Esophagus (tissue), 2 donors: Measurements from ENCODE around the gene PRR23C. TPM values are rescaled to one million over a fixed set of nuclear protein-coding genes. Genes with fewer than 3 reads are reported as not detected.
"Not testable (repeated sequence)": the region's sequence is repeated elsewhere in the genome, so short reads cannot be mapped to it uniquely, and the experiment has no call there.

Experiments
- H3K27ac ChIP-seq, 2 donors: one replicate each; pipeline ENCODE4 v1.5.1; 2013; ENCODE audit warnings: low read depth in 2 of 2, mild to moderate bottlenecking in 2 of 2, inconsistent platforms in 1 of 2, low read length in 1 of 2, moderate library complexity in 1 of 2
- H3K27me3 ChIP-seq, 2 donors: one replicate each; pipeline ENCODE4 v1.6.1; 2013; ENCODE audit warnings: low read length in 2 of 2, control low read depth in 1 of 2, mild to moderate bottlenecking in 1 of 2; ENCODE audit not compliant: insufficient read depth in 2 of 2, control insufficient read depth in 1 of 2
- H3K36me3 ChIP-seq, 2 donors: one replicate each; pipeline ENCODE4 v1.6.1; 2013; ENCODE audit warnings: low read length in 1 of 2; ENCODE audit not compliant: control insufficient read depth in 2 of 2, insufficient read depth in 2 of 2
- H3K4me1 ChIP-seq, 2 donors: one replicate each; pipeline ENCODE4 v1.6.1; 2013; ENCODE audit warnings: low read length in 1 of 2; ENCODE audit not compliant: control insufficient read depth in 2 of 2, insufficient read depth in 2 of 2
- H3K4me3 ChIP-seq, 2 donors: one replicate each; pipeline ENCODE4 v1.5.1; 2013; ENCODE audit warnings: low read length in 2 of 2, mild to moderate bottlenecking in 2 of 2, low read depth in 1 of 2, moderate library complexity in 1 of 2
- H3K9me3 ChIP-seq, 2 donors: one replicate each; pipeline ENCODE4 v1.6.1; 2013; ENCODE audit warnings: mild to moderate bottlenecking in 2 of 2, low read depth in 1 of 2, low read length in 1 of 2, moderate library complexity in 1 of 2; ENCODE audit not compliant: control insufficient read depth in 2 of 2, insufficient read depth in 1 of 2
- WGBS, 2 donors: extraction: QIAGEN DNeasy Blood & Tissue Kit; methylation state at CpG; one replicate each; pipeline ENCODE4 v1.1.7; 2013; 5-methylcytosine and 5-hydroxymethylcytosine counted together
- polyA plus RNA-seq, 2 donors: library from polyadenylated mRNA; stranded (reverse); fragments of 200-250 nt; gene quantifications; one replicate each; pipeline ENCODE4 v1.2.3, GENCODE V29; 2013
- donor health status: healthy with polysubstance abuse.
- donor health status: Bipolar disorder and iron deficiency.

Gene PRR23C
- polyA plus RNA-seq, 2 donors: not detected

GRCh38 chr3:139043554-139044365 is 932 bp downstream of the PRR23C start:
- no peaks in the 10 kb centered on the region for H3K36me3 ChIP-seq
- no peaks in the 10 kb centered on the region for H3K27me3 ChIP-seq
- H3K27ac ChIP-seq: no peak overlapping the region
- H3K4me3 ChIP-seq: no peak overlapping the region
- H3K4me1 ChIP-seq: no peaks in the 10 kb centered on the region
- peaks cover 10 to 12% of the 10 kb centered on the region in 2 donors for H3K9me3 ChIP-seq
- WGBS, 2 donors: 72 to 77% methylated on average over 49 to 50 of the region's 50 CpGs

GRCh38 chr3:139037478-139037877 is 7.2 kb downstream of the PRR23C start:
- Histone ChIP-seq H3K27ac (no peak overlapping the region), H3K4me1 (no peaks in the 10 kb centered on the region), H3K36me3 (no peaks in the 10 kb centered on the region), H3K4me3 (no peak overlapping the region), H3K9me3 (no peaks in the 10 kb centered on the region), H3K27me3 (no peaks in the 10 kb centered on the region)
- 83 to 87% methylated on average over 6 of the region's 6 CpGs for WGBS, 2 donors

- Histone ChIP-seq H3K27ac (no peak overlapping the region), H3K27me3 (no peaks in the 10 kb centered on the region), H3K4me3 (no peak overlapping the region), H3K4me1 (no peaks in the 10 kb centered on the region), H3K9me3 (no peaks in the 10 kb centered on the region), H3K36me3 (no peaks in the 10 kb centered on the region)
- WGBS, 2 donors: 81% methylated on average over 2 of the region's 2 CpGs
Observed at GRCh38 chr3:139032326-139033002, 12.2 kb downstream of the PRR23C start.

- not testable (repeated sequence) for H3K4me3 ChIP-seq, H3K27me3 ChIP-seq, H3K9me3 ChIP-seq, H3K27ac ChIP-seq, H3K4me1 ChIP-seq, H3K36me3 ChIP-seq
Observed at GRCh38 chr3:139030576-139030975, 14.1 kb downstream of the PRR23C start.

GRCh38 chr3:139024968-139025367 is 19.7 kb downstream of the PRR23C start:
- H3K36me3 ChIP-seq: no peaks in the 10 kb centered on the region
- H3K27me3 ChIP-seq: no peaks in the 10 kb centered on the region
- H3K4me1 ChIP-seq: no peaks in the 10 kb centered on the region
- peaks cover 10% of the 10 kb centered on the region in 2 donors for H3K9me3 ChIP-seq
- no peak overlapping the region for H3K4me3 ChIP-seq
- WGBS, 2 donors: 93% methylated on average over 2 of the region's 2 CpGs
- no peak overlapping the region for H3K27ac ChIP-seq

- WGBS, 2 donors: 56 to 59% methylated on average over 19 of the region's 19 CpGs
- no peaks in the 10 kb centered on the region for H3K27me3 ChIP-seq
Observed at GRCh38 chr3:139020868-139021234, 23.8 kb downstream of the PRR23C start, which contains the start of gene PRR23B. Gene PRR23B, minus strand, starts transcription at chr3:139020926. Its CDS starts 265 bp downstream, at chr3:139020661.

GRCh38 chr3:139020036-139020867 is 24.4 kb downstream of the PRR23C start:
- no peaks in the 10 kb centered on the region for H3K27me3 ChIP-seq
- 61 to 71% methylated on average over 77 to 81 of the region's 81 CpGs for WGBS, 2 donors
- H3K36me3 ChIP-seq: no peaks in the 10 kb centered on the region
- H3K27ac ChIP-seq: no peak overlapping the region
- no peaks in the 10 kb centered on the region for H3K4me1 ChIP-seq
- no peak overlapping the region for H3K4me3 ChIP-seq
- peaks cover 10 to 14% of the 10 kb centered on the region in 2 donors for H3K9me3 ChIP-seq

More at GRCh38 chr3:139020868-139021234, 23.8 kb downstream of the PRR23C start, which contains the start of gene PRR23B:
- H3K36me3 ChIP-seq: no peaks in the 10 kb centered on the region
- H3K9me3 ChIP-seq: peaks cover 10 to 14% of the 10 kb centered on the region in 2 donors
- no peaks in the 10 kb centered on the region for H3K4me1 ChIP-seq
- no peak within 1 kb of the TSS for H3K27ac ChIP-seq
- no peak within 1 kb of the TSS for H3K4me3 ChIP-seq

- H3K27ac ChIP-seq: no peak overlapping the region
- 68% methylated on average over 3 of the region's 3 CpGs for WGBS, 2 donors
- H3K27me3 ChIP-seq: no peaks in the 10 kb centered on the region
- H3K4me1 ChIP-seq: no peaks in the 10 kb centered on the region
- no peaks in the 10 kb centered on the region for H3K36me3 ChIP-seq
- H3K4me3 ChIP-seq: no peak overlapping the region
- H3K9me3 ChIP-seq: peaks cover 7 to 14% of the 10 kb centered on the region in 2 donors
Observed at GRCh38 chr3:139016430-139017048, 28.2 kb downstream of the PRR23C start.

- WGBS, 2 donors: 71 to 79% methylated on average over 53 to 60 of the region's 60 CpGs
- Histone ChIP-seq H3K4me1 (no peaks in the 10 kb centered on the region), H3K36me3 (no peaks in the 10 kb centered on the region), H3K4me3 (no peak within 1 kb of the TSS), H3K27me3 (no peaks in the 10 kb centered on the region), H3K9me3 (peaks cover 0 to 4% of the 10 kb centered on the region in 2 donors), H3K27ac (no peak within 1 kb of the TSS)
Observed at GRCh38 chr3:139006051-139006716, 38.5 kb downstream of the PRR23C start, which contains the start of gene PRR23A. Gene PRR23A, minus strand, starts transcription at chr3:139006268. Its CDS starts 0 bp downstream, at chr3:139006268.
